GM12878 (cell line): Measurements from ENCODE around the gene SOCS4. TPM values are rescaled to one million over a fixed set of nuclear protein-coding genes. Genes with fewer than 3 reads are reported as not detected.

Experiments used
- ATAC-seq: fragments of 200-7000 bp; cut with Tn5 transposase; 3 replicates; pipeline ENCODE4 v1.9.1; 2020; ENCODE audit warnings: mild to moderate bottlenecking, moderate library complexity
- BruUV-seq: library from RNA; stranded (reverse); fragments of 400-500 nt; replicated peaks from 2 replicates; lab custom pipeline; 2021; lab: Mats Ljungman, UMichigan
- CTCF ChIA-PET: fragments of 300-600 bp; sonication (Branson Sonifier 250); formaldehyde crosslinking; extraction: SDS; loops from one replicate; lab custom pipeline; 2021; ENCODE audit warnings: inconsistent platforms; lab: Yijun Ruan, JAX
- POLR2A ChIA-PET: fragments of 350-600 bp; formaldehyde crosslinking; extraction: SDS; loops from one replicate; lab custom pipeline; 2021; ENCODE audit warnings: inconsistent platforms; lab: Charles Lee
- RAD21 ChIA-PET: fragments of 300-600 bp; sonication (Branson Sonifier 250); formaldehyde crosslinking; loops from one replicate; lab custom pipeline; 2023; ENCODE audit warnings: antibody characterized with exemption; ENCODE audit not compliant: unreplicated experiment; lab: Charles Lee
- SMC1A ChIA-PET: fragments of 300-600 bp; sonication (Branson Sonifier 250); formaldehyde crosslinking; loops from one replicate; lab custom pipeline; 2023; ENCODE audit not compliant: unreplicated experiment, uncharacterized antibody; lab: Charles Lee
- DNase-seq: peaks from one replicate; pipeline ENCODE4 v3.0.0-alpha.2; 2011; ENCODE audit warnings: low read depth, low spot score
- FAIRE-seq: peaks from 3 replicates; lab custom pipeline; 2011; peaks lifted over from hg19 to GRCh38; lab: Jason Lieb, UNC
- H2AFZ ChIP-seq: 2 replicates; pipeline ENCODE4 v1.6.0; 2011; ENCODE audit warnings: low read depth, low read length, control low read depth; ENCODE audit not compliant: control insufficient read depth
- H3K27ac ChIP-seq: 2 replicates; pipeline ENCODE4 v1.5.1; 2011; ENCODE audit warnings: control low read depth; ENCODE audit not compliant: control insufficient read depth, insufficient read depth
- H3K27me3 ChIP-seq, 2 experiments: replicated peaks in 1 of 2; 2 replicates each; pipeline versions ENCODE4 v1.6.0 to v1.6.1; 2011; ENCODE audit warnings: low read length in 1 of 2; ENCODE audit not compliant: control insufficient read depth in 2 of 2, insufficient read depth in 2 of 2
- H3K36me3 ChIP-seq, 2 experiments: 2 replicates each; pipeline ENCODE4 v1.5.1; 2011; ENCODE audit warnings: low read length in 1 of 2; ENCODE audit not compliant: control insufficient read depth in 2 of 2, insufficient read depth in 2 of 2
- H3K4me1 ChIP-seq: 2 replicates; pipeline ENCODE4 v1.6.1; 2011; ENCODE audit warnings: mild to moderate bottlenecking, low read length, moderate library complexity, mixed read lengths; ENCODE audit not compliant: control insufficient read depth, insufficient read depth
- H3K4me2 ChIP-seq: 2 replicates; pipeline ENCODE4 v1.6.0; 2011; ENCODE audit warnings: control low read depth; ENCODE audit not compliant: control insufficient read depth, insufficient read depth
- H3K4me3 ChIP-seq: fragments of 200-600 bp; sonication (generic); 2 replicates; pipeline ENCODE4 v1.5.1; 2016
- H3K79me2 ChIP-seq: 2 replicates; pipeline ENCODE4 v1.6.0; 2011; ENCODE audit warnings: low read length; ENCODE audit not compliant: control insufficient read depth, insufficient read depth
- H3K9ac ChIP-seq: 2 replicates; pipeline ENCODE4 v1.8.0; 2011; ENCODE audit warnings: low read length, control low read depth, mixed read lengths; ENCODE audit not compliant: control insufficient read depth, insufficient read depth
- H3K9me3 ChIP-seq: replicated peaks from 3 replicates; pipeline ENCODE4 v1.5.1; 2011; ENCODE audit warnings: mild to moderate bottlenecking, low read length; ENCODE audit not compliant: control insufficient read depth, insufficient read depth
- H4K20me1 ChIP-seq: 2 replicates; pipeline ENCODE4 v1.6.0; 2011; ENCODE audit not compliant: control insufficient read depth, insufficient read depth
- E2F4 ChIP-seq: IDR thresholded peaks from 2 replicates; pipeline ENCODE4 v1.6.1; 2012; ENCODE audit warnings: low read depth, low read length, improper control_type of control experiment
- MEF2A ChIP-seq: IDR thresholded peaks from 2 replicates; pipeline ENCODE4 v1.6.1; 2011; ENCODE audit warnings: low read depth, mild to moderate bottlenecking, low read length, moderate library complexity; ENCODE audit not compliant: insufficient read depth
- MEF2B ChIP-seq: fragments of 450-650 bp; IDR thresholded peaks from 2 replicates; pipeline ENCODE4 v1.6.1; 2018; ENCODE audit warnings: mild to moderate bottlenecking, moderate library complexity; ENCODE audit not compliant: partially characterized antibody, poor library complexity, severe bottlenecking
- MTA3 ChIP-seq: IDR thresholded peaks from 2 replicates; pipeline ENCODE4 v1.6.1; 2012; ENCODE audit warnings: low read length, inconsistent platforms, borderline replicate concordance
- NBN ChIP-seq: fragments of 450-650 bp; IDR thresholded peaks from 2 replicates; pipeline ENCODE4 v1.6.1; 2016
- RB1 ChIP-seq: fragments of 450-650 bp; formaldehyde crosslinking; IDR thresholded peaks from 2 replicates; pipeline ENCODE4 v1.6.1; 2017; ENCODE audit warnings: mild to moderate bottlenecking, borderline replicate concordance
- SMC3 ChIP-seq: IDR thresholded peaks from 2 replicates; pipeline ENCODE4 v1.6.1; 2011; ENCODE audit warnings: low read length, improper control_type of control experiment, borderline replicate concordance
- STAT1 ChIP-seq: fragments of 450-650 bp; conservative IDR thresholded peaks from 2 replicates; pipeline ENCODE4 v1.6.1; 2014; ENCODE audit warnings: antibody characterized with exemption, mild to moderate bottlenecking
- ZNF622 ChIP-seq: fragments of 450-650 bp; IDR thresholded peaks from 2 replicates; pipeline ENCODE4 v1.6.1; 2017; ENCODE audit warnings: mild to moderate bottlenecking, inconsistent platforms
- ZNF687 ChIP-seq: fragments of 450-650 bp; IDR thresholded peaks from 2 replicates; pipeline ENCODE4 v1.6.1; 2017; ENCODE audit warnings: mild to moderate bottlenecking, moderate library complexity
- WGBS: methylation state at CpG from one replicate; pipeline ENCODE4 v1.1.6; 2016; ENCODE audit warnings: low lambda C conversion rate; ENCODE audit not compliant: insufficient replicate concordance, insufficient coverage; ENCODE audit errors: missing lambda C conversion rate; 5-methylcytosine and 5-hydroxymethylcytosine counted together
- in situ Hi-C: fragments of 300-500 bp; cut with MboI; formaldehyde crosslinking; loops from 9 replicates; pipeline ENCODE4 v1.14.3; 2018; ENCODE audit warnings: mixed read lengths
- intact Hi-C: fragments of 100-400 bp; cut with micrococcal nuclease; formaldehyde crosslinking; loops from one replicate; pipeline ENCODE4 v1.14.2; 2022; ENCODE audit not compliant: unreplicated experiment
- polyA plus RNA-seq, 11 experiments: library from polyadenylated mRNA; depleted of rRNA in 4 of 11; unstranded in 6 of 11; stranded (reverse) in 5 of 11; fragments of >200 nt; fragmentation: Nextera tagmentation in 4 of 11; fragmentation: Illumina TruSeq in 1 of 11; extraction: Ambion mirVana in 4 of 11; extraction: Trizol in 1 of 11; gene quantifications; 1 replicate in 1 of 11; 2 replicates in 10 of 11; pipeline versions ENCODE4 v1.2.1 to v1.2.3, GENCODE V29; 2011 to 2016; ENCODE audit warnings: inconsistent platforms in 2 of 11, missing spikeins in 2 of 11, low read depth in 1 of 11
- total RNA-seq, 4 experiments: library from RNA; depleted of rRNA in 3 of 4; stranded (reverse); fragments of >200 nt in 3 of 4; fragmentation: Illumina TruSeq in 1 of 4; extraction: Trizol in 1 of 4; gene quantifications; 2 replicates each; pipeline versions ENCODE4 v1.2.1 to v1.2.3, GENCODE V29; 2013 to 2021
- TF ChIP-seq, protein P1 (sequence below): fragments of 450-650 bp; IDR thresholded peaks from 2 replicates; pipeline ENCODE4 v1.6.1; 2018; ENCODE audit warnings: mild to moderate bottlenecking, low read depth, moderate library complexity; ENCODE audit not compliant: partially characterized antibody
- TF ChIP-seq, protein P2 (sequence below): fragments of 450-650 bp; formaldehyde crosslinking; IDR thresholded peaks from 2 replicates; pipeline ENCODE4 v1.4.0; 2022; ENCODE audit warnings: mild to moderate bottlenecking, moderate library complexity

SOCS4 gene
- total and polyA plus RNA-seq, 10 of the 15 experiments (the other 5 are each of a cell fraction or from before 2014, with no cell fraction given), result 5.7 to 31.5 (median 20.8) TPM

GRCh38 chr14:55048900-55049436, 21.9 kb downstream of the SOCS4 start:
- 98% methylated on average over 2 of the region's 2 CpGs for WGBS
- no peak for FAIRE-seq
- SMC1A ChIA-PET, result interaction anchor here (1.1 to 1.6 kb wide), 2 partner anchors 18 to 23 kb away, joined by 3 read pairs; no protein-coding TSS in a partner anchor
- no peak for TF ChIP-seq MTA3
- TF ChIP-seq E2F4, result no peak
- TF ChIP-seq, protein P1, sequence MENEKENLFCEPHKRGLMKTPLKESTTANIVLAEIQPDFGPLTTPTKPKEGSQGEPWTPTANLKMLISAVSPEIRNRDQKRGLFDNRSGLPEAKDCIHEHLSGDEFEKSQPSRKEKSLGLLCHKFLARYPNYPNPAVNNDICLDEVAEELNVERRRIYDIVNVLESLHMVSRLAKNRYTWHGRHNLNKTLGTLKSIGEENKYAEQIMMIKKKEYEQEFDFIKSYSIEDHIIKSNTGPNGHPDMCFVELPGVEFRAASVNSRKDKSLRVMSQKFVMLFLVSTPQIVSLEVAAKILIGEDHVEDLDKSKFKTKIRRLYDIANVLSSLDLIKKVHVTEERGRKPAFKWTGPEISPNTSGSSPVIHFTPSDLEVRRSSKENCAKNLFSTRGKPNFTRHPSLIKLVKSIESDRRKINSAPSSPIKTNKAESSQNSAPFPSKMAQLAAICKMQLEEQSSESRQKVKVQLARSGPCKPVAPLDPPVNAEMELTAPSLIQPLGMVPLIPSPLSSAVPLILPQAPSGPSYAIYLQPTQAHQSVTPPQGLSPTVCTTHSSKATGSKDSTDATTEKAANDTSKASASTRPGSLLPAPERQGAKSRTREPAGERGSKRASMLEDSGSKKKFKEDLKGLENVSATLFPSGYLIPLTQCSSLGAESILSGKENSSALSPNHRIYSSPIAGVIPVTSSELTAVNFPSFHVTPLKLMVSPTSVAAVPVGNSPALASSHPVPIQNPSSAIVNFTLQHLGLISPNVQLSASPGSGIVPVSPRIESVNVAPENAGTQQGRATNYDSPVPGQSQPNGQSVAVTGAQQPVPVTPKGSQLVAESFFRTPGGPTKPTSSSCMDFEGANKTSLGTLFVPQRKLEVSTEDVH, result no peak
- no peak for TF ChIP-seq RB1
- no peak for TF ChIP-seq NBN
- TF ChIP-seq MEF2B, result no peak
- TF ChIP-seq, protein P2, sequence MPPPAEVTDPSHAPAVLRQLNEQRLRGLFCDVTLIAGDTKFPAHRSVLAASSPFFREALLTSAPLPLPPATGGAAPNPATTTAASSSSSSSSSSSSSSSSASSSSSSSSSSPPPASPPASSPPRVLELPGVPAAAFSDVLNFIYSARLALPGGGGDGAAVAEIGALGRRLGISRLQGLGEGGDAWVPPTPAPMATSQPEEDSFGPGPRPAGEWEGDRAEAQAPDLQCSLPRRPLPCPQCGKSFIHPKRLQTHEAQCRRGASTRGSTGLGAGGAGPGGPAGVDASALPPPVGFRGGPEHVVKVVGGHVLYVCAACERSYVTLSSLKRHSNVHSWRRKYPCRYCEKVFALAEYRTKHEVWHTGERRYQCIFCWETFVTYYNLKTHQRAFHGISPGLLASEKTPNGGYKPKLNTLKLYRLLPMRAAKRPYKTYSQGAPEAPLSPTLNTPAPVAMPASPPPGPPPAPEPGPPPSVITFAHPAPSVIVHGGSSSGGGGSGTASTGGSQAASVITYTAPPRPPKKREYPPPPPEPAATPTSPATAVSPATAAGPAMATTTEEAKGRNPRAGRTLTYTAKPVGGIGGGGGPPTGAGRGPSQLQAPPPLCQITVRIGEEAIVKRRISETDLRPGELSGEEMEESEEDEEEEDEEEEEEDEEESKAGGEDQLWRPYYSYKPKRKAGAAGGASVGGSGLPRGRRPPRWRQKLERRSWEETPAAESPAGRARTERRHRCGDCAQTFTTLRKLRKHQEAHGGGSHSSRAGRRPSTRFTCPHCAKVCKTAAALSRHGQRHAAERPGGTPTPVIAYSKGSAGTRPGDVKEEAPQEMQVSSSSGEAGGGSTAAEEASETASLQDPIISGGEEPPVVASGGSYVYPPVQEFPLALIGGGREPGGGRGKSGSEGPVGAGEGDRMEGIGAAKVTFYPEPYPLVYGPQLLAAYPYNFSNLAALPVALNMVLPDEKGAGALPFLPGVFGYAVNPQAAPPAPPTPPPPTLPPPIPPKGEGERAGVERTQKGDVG (CRISPR knock-in tag), result no peak
- TF ChIP-seq STAT1, result no peak
- no peak for TF ChIP-seq ZNF687
- no peak for TF ChIP-seq ZNF622
- TF ChIP-seq SMC3, result no peak
- no peak for TF ChIP-seq MEF2A

More at GRCh38 chr14:55048900-55049436, 21.9 kb downstream of the SOCS4 start:
- ATAC-seq, result no peak
- CTCF ChIA-PET, result interaction anchor here (1.1 to 2.0 kb wide), 2 partner anchors 23 to 39 kb away, joined by 3 to 4 read pairs; no protein-coding TSS in a partner anchor
- Histone ChIP-seq H4K20me1 (no peaks in the 10 kb centered on the region), H3K27me3 (no peaks in the 10 kb centered on the region), H3K4me3 (no peak overlapping the region), H2AFZ (no peak overlapping the region), H3K9me3 (no peaks in the 10 kb centered on the region), H3K4me1 (peaks cover 4% of the 10 kb centered on the region; the same call in 1 of the 2 replicates), H3K27ac (no peak overlapping the region), H3K36me3 (no peaks in the 10 kb centered on the region; a peak in 1 of 4 replicates), H3K9ac (no peak overlapping the region), H3K4me2 (no peak overlapping the region), H3K79me2 (peaks cover 25% of the 10 kb centered on the region)
- in situ Hi-C loops (no loop called here), intact Hi-C loops (no loop called here)
- DNase-seq, result no peak
- RAD21 ChIA-PET, result no interaction called here
- POLR2A ChIA-PET, result interaction anchor here (0.9 kb wide), 1 partner anchor 22 kb away, joined by 4 read pairs; the partner anchor contains the start of genes SOCS4 and WDHD1
- no TSS peak for BruUV-seq
